HCT116 (cell line): ENCODE data around the gene ARID1A. TPM values are rescaled to one million over a fixed set of nuclear protein-coding genes. Genes with fewer than 3 reads are reported as not detected.
A peak's percentile ranks its signal among the peaks of the same experiment; 100 is the strongest.

Source experiments
- ATAC-seq: fragments of 200-7000 bp; cut with Tn5 transposase; 2 replicates; pipeline ENCODE4 v1.9.1; 2020; ENCODE audit warnings: mild to moderate bottlenecking, moderate library complexity
- BruUV-seq: library from RNA; stranded (reverse); fragments of 400-500 nt; replicated peaks from 2 replicates; lab custom pipeline; 2021; lab: Mats Ljungman, UMichigan
- CTCF ChIA-PET: fragments of 300-600 bp; sonication (Branson Sonifier 250); formaldehyde crosslinking; loops from one replicate; lab custom pipeline; 2021; ENCODE audit warnings: antibody characterized with exemption; lab: Charles Lee
- POLR2A ChIA-PET: fragments of 300-600, 350-600 bp; sonication (Branson Sonifier 250); formaldehyde crosslinking; loops from one replicate; lab custom pipeline; 2021; ENCODE audit warnings: antibody characterized with exemption; lab: Charles Lee
- RAD21 ChIA-PET, 2 experiments: fragments of 300-600 bp; sonication (Branson Sonifier 250); formaldehyde crosslinking; loops; one replicate each; lab custom pipeline; 2023; ENCODE audit warnings: low total read pairs in 2 of 2; ENCODE audit not compliant: uncharacterized antibody in 2 of 2, unreplicated experiment in 2 of 2, low non-redundant PET in 1 of 2; lab: Charles Lee
- DNase-seq: peaks from one replicate; pipeline ENCODE4 v3.0.0-alpha.2; 2010; ENCODE audit warnings: low read depth, low spot score
- H2AFZ ChIP-seq: fragments of 200-600 bp; shearing (Covaris generic), sonication (generic); 2 replicates; pipeline ENCODE4 v1.6.1; 2017; ENCODE audit warnings: low read depth, mixed run types, mixed read lengths, antibody characterized with exemption, low read length; ENCODE audit not compliant: poor library complexity, severe bottlenecking
- H3K27ac ChIP-seq: 2 replicates; pipeline ENCODE4 v1.5.1; 2012; ENCODE audit warnings: low read depth, low read length
- H3K27me3 ChIP-seq: fragments of 200-600 bp; sonication (generic); 2 replicates; pipeline ENCODE4 v1.6.1; 2016; ENCODE audit warnings: mixed run types, low read length, mixed read lengths; ENCODE audit not compliant: insufficient read depth
- H3K36me3 ChIP-seq, 2 experiments: fragments of 200-500 bp in 1 of 2; fragments of 200-600 bp in 1 of 2; sonication (Bioruptor generic) in 1 of 2; sonication (generic) in 1 of 2; 2 replicates each; pipeline versions ENCODE4 v1.5.1 to v1.6.1; 2014 to 2016; ENCODE audit warnings: low read length in 2 of 2, inconsistent platforms in 1 of 2, mixed read lengths in 1 of 2, mixed run types in 1 of 2; ENCODE audit not compliant: insufficient read depth in 2 of 2, control insufficient read depth in 1 of 2
- H3K4me1 ChIP-seq, 2 experiments: fragments of 200-600 bp in 1 of 2; sonication (generic) in 1 of 2; 2 replicates each; pipeline versions ENCODE4 v1.5.1 to v1.6.1; 2012 to 2017; ENCODE audit warnings: low read length in 2 of 2, inconsistent platforms in 1 of 2, mild to moderate bottlenecking in 1 of 2, mixed read lengths in 1 of 2, mixed run types in 1 of 2, moderate library complexity in 1 of 2; ENCODE audit not compliant: insufficient read depth in 2 of 2, control insufficient read depth in 1 of 2
- H3K4me2 ChIP-seq: fragments of 200-600 bp; sonication (generic); 2 replicates; pipeline ENCODE4 v1.6.1; 2017; ENCODE audit warnings: mixed run types, low read length, mixed read lengths
- H3K4me3 ChIP-seq, 2 experiments: fragments of 200-600 bp in 1 of 2; sonication (generic) in 1 of 2; replicated peaks in 1 of 2; 2 replicates each; pipeline ENCODE4 v1.5.1; 2011 to 2016; ENCODE audit warnings: low read length in 2 of 2, control low read depth in 1 of 2, low read depth in 1 of 2, mild to moderate bottlenecking in 1 of 2, mixed read lengths in 1 of 2, mixed run types in 1 of 2
- H3K79me2 ChIP-seq: fragments of 200-600 bp; sonication (generic); 2 replicates; pipeline ENCODE4 v1.6.1; 2017; ENCODE audit warnings: mild to moderate bottlenecking, mixed run types, low read length, moderate library complexity, mixed read lengths; ENCODE audit not compliant: insufficient read depth
- H3K9ac ChIP-seq: fragments of 200-600 bp; sonication (generic); 2 replicates; pipeline ENCODE4 v1.6.1; 2016; ENCODE audit warnings: low read length, mixed read lengths
- H3K9me2 ChIP-seq: fragments of 200-600 bp; sonication (generic), shearing (Covaris generic); 2 replicates; pipeline ENCODE4 v1.6.1; 2017; ENCODE audit warnings: mixed run types, mild to moderate bottlenecking, moderate library complexity; ENCODE audit not compliant: insufficient read depth
- H3K9me3 ChIP-seq, 2 experiments: fragments of 200-500 bp in 1 of 2; fragments of 200-600 bp in 1 of 2; sonication (Bioruptor generic) in 1 of 2; sonication (generic) in 1 of 2; 2 replicates each; pipeline ENCODE4 v1.6.1; 2014 to 2017; ENCODE audit warnings: low read length in 2 of 2, mixed read lengths in 2 of 2, inconsistent platforms in 1 of 2, low read depth in 1 of 2, mild to moderate bottlenecking in 1 of 2, mixed run types in 1 of 2, moderate library complexity in 1 of 2; ENCODE audit not compliant: control insufficient read depth in 1 of 2, insufficient read depth in 1 of 2
- H4K20me1 ChIP-seq: fragments of 200-600 bp; sonication (generic), shearing (Covaris generic); 2 replicates; pipeline ENCODE4 v1.6.1; 2017; ENCODE audit warnings: mixed run types, mild to moderate bottlenecking, moderate library complexity; ENCODE audit not compliant: insufficient read depth
- CBX3 ChIP-seq: IDR thresholded peaks from 2 replicates; pipeline ENCODE4 v1.6.1; 2012; ENCODE audit warnings: low read depth
- ELF1 ChIP-seq: IDR thresholded peaks from 2 replicates; pipeline ENCODE4 v1.6.1; 2012; ENCODE audit warnings: low read depth, borderline replicate concordance
- EZH2phosphoT487 ChIP-seq: fragments of 200-600 bp; IDR thresholded peaks from 2 replicates; pipeline ENCODE4 v1.6.1; 2018; ENCODE audit warnings: antibody characterized with exemption, borderline replicate concordance
- JUND ChIP-seq: IDR thresholded peaks from 2 replicates; pipeline ENCODE4 v1.6.1; 2012
- MAX ChIP-seq: IDR thresholded peaks from 2 replicates; pipeline ENCODE4 v1.6.1; 2012
- POLR2AphosphoS5 ChIP-seq: IDR thresholded peaks from 2 replicates; pipeline ENCODE4 v1.6.1; 2011; ENCODE audit warnings: mild to moderate bottlenecking, low read depth, low read length, moderate library complexity
- RAD21 ChIP-seq: IDR thresholded peaks from 2 replicates; pipeline ENCODE4 v1.6.1; 2012; ENCODE audit warnings: low read depth, mild to moderate bottlenecking
- SIN3A ChIP-seq: IDR thresholded peaks from 2 replicates; pipeline ENCODE4 v1.6.1; 2012; ENCODE audit warnings: low read depth
- SP1 ChIP-seq: IDR thresholded peaks from 2 replicates; pipeline ENCODE4 v1.6.1; 2012; ENCODE audit warnings: low read depth
- YY1 ChIP-seq: IDR thresholded peaks from 2 replicates; pipeline ENCODE4 v1.6.1; 2011; ENCODE audit warnings: low read length, low read depth, moderate library complexity, mild to moderate bottlenecking; ENCODE audit not compliant: insufficient replicate concordance; ENCODE audit errors: extremely low read depth
- intact Hi-C: fragments of 100-400 bp; cut with micrococcal nuclease; formaldehyde crosslinking; loops from 2 replicates; pipeline ENCODE4 v1.10.0; 2022
- total RNA-seq: library from RNA; stranded (reverse); gene quantifications from one replicate; pipeline ENCODE4 v1.2.1, GENCODE V29; 2021; ENCODE audit not compliant: unreplicated experiment
- TF ChIP-seq, protein P1 (sequence below): IDR thresholded peaks from 2 replicates; pipeline ENCODE4 v1.6.1; 2011; ENCODE audit warnings: mild to moderate bottlenecking, low read length, moderate library complexity; ENCODE audit not compliant: insufficient replicate concordance; ENCODE audit errors: extremely low read depth

Gene ARID1A
- total RNA-seq, 1 experiment from 2014 or later = 62.8 TPM

DNA sequence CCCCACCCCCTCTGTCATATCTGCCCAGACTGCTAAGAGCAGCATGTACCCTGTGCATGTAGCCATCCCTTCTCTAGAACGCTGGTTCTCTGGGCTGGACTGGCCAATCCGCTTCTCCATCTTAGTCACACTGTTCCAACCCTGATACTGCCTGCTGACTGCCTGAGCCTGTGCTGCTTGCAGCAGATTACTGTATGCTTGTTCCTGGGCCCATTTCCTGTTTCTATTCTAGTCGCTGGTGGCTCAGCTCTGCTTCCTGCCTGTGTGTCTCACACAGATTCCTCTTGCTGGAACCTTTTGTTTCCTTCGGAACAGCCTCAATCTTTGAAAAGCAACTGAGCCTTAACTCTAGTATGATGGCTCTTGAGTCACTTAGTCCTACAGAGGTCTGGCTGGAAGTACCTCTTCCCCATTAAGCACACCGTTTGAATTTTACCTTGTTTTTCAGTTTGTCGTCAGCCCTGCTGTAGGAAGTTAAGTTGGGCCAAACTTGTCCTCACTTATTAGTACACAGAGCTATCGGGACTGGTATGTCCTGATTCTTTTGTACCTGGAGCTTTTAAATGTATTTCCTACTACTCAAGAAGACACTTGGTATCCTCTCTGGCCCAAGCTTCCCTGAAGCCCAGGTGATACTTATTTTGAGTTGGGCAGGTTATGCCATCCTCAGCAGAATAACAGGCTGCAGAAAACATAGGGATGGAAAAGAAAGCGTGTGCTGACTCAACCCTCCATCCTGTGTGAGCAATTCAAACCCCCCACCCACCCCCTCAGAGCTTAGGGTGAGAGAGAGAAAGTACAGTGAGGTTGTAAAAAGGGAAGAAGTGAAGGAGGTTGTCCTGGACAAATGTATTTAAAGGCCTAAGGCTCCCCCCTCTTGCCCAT, 48.5 kb downstream of the ARID1A start:
- ChIA-PET POLR2A (interaction anchor here (1.0 kb wide), 1 partner anchor 51 kb away, joined by 3 read pairs; no protein-coding TSS in a partner anchor), RAD21 (no interaction called here), CTCF (interaction anchor here (1.3 kb wide), 1 partner anchor 45 kb away, joined by 3 read pairs; no protein-coding TSS in a partner anchor)
- Histone ChIP-seq H3K4me3 (no peak overlapping the region), H3K9me3 (no peaks in the 10 kb centered on the region), H4K20me1 (peaks cover 3% of the 10 kb centered on the region; the same call in 1 of the 2 replicates), H3K27ac (peak overlapping the region; percentile 28), H3K4me1 (peaks cover 9 to 24% of the 10 kb centered on the region in 2 experiments), H2AFZ (no peak overlapping the region), H3K9ac (0 out of 2 replicates have a peak overlapping the region, but pooled peaks have one; percentile 11), H3K4me2 (peak overlapping the region; percentile 32), H3K36me3 (peaks cover 17 to 22% of the 10 kb centered on the region in 2 experiments), H3K79me2 (peaks cover 94% of the 10 kb centered on the region), H3K9me2 (no peaks in the 10 kb centered on the region), H3K27me3 (no peaks in the 10 kb centered on the region)
- intact Hi-C loops = no loop called here
- BruUV-seq = no TSS peak
- DNase-seq (peak; percentile 66), ATAC-seq (peak; percentile 93)
- TF ChIP-seq EZH2phosphoT487 (no peak), SP1 (peak; percentile 66; the same call in 1 of the 2 replicates), YY1 (peak; percentile 56), CBX3 (peak; percentile 97), POLR2AphosphoS5 (peak; percentile 58), ELF1 (peak; percentile 72), RAD21 (0 out of 2 replicates have a peak, but pooled peaks have one; percentile 25), SIN3A (0 out of 2 replicates have a peak, but pooled peaks have one; percentile 37), MAX (peak; percentile 69), JUND (no peak)
- TF ChIP-seq, protein P1, sequence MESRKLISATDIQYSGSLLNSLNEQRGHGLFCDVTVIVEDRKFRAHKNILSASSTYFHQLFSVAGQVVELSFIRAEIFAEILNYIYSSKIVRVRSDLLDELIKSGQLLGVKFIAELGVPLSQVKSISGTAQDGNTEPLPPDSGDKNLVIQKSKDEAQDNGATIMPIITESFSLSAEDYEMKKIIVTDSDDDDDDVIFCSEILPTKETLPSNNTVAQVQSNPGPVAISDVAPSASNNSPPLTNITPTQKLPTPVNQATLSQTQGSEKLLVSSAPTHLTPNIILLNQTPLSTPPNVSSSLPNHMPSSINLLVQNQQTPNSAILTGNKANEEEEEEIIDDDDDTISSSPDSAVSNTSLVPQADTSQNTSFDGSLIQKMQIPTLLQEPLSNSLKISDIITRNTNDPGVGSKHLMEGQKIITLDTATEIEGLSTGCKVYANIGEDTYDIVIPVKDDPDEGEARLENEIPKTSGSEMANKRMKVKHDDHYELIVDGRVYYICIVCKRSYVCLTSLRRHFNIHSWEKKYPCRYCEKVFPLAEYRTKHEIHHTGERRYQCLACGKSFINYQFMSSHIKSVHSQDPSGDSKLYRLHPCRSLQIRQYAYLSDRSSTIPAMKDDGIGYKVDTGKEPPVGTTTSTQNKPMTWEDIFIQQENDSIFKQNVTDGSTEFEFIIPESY = peak; percentile 13
